GM21529 (cell line): Measurements from ENCODE around the gene MAML3.

Experiments used
- ATAC-seq: cut with Tn5 transposase; IDR thresholded peaks from one replicate; pipeline ENCODE4 v1.9.1; 2021; ENCODE audit not compliant: unreplicated experiment

MAML3 gene

DNA sequence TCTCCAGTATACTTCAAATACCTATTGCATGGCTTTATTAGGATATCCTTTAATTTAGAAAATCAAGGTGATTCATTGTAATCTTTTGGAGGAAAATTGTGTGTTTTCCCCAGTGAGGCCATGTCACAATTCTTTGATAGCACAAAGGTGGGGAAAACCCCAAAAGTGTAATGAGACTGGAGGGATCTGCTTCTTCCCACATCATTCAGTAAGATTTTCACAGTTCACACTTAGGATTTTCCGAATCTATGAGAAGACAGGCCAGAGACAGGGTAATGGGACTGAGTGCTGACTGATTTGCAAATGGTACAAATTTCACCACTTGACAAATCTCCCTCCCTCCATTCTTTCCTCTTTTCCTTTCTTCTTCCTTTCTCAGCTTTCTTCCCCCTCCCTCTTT is 307.2 kb downstream of the MAML3 start:
- ATAC-seq, result no peak

DNA sequence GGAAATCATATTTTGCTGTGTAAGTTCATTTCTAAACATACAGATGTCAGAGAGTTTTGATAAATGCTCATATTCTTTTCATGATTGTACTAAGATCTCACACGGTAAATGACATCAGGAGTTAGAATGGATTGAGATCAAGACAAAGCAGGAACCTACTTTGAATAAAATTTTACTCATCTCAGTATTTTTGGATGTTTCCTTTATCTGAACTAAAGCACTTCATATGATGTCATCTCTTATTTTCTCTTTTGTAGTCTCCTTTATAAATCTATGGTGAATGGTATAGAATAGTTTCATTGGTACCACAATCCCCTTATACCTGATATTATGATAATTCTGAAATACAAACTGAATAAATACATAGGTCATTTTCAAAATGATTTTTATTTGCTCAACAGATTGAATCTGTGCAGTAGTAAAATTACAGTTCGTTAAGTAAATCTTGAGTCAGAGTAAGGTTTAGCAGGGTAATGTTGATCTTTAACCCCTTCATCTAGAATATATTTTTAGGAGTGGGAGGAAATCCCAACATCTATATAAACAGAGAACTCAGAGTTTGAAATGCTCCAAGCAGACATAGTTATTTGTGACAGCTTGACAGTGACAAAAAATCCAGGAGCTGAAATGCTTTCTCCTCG is 308.4 kb downstream of the MAML3 start:
- ATAC-seq, result no peak

DNA sequence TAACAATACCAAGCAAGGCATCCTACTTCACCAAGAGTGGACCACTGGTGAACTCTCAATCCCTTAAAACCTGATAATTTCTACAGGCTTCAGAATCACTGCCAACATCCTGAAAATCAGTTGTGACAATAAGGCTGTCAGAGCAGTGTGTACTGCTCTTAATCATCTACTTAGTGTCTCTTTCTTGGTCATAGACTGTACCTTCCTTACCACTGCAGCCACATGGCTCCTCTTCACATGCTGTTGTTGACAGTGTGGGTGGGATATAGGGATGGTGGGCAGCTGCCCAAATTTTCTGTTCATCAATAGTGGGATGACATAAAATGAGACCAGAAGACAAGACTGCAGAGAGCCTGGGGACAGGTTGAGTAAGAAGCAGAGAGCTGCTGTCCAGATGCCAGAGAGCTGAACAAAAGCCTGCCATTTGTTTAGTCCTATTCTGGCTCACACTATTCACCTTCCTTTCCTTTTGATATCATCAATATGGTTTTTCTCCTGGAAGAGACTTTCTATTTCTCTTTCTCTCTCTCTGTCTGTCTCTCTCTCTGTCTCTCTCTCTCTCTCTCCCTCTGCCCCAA is 309.4 kb downstream of the MAML3 start:
- no peak for ATAC-seq

DNA sequence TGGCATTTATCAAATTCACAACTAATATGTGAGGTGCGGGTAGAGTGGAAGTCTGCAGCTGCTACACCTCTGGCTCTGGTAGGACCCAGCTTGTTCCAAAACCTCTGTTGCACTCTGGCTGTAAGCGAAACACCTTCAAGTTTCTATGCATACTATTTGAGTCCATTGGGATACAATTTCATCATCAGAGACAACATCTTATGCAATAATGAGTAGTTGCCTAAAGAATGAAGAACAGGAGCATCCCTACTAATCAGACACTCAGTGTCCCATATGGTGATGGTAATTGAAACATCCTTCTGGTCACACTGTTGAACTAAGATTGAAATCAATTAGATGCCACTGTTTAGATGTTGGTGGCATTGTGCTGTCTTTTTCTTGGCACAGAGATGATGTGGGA is 309.9 kb downstream of the MAML3 start:
- ATAC-seq, result no peak

DNA sequence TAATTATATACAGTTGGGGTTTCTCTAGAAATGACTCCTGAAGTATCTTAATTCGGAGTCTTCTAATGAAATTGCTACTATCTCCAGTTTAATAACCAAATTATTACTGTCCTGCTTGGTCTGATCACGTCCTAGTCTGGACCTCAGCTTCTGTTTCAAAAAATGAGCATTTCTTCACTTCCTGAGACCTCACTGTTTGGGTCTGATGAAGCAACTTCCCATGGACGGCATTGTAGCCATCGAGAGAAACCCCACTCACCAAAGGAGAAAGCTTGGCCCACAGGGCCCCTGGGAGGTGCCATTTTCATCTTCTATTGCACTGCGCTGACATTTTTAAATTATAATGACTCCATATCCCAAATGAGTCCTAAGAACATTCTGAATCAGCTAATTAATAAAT is 310.3 kb downstream of the MAML3 start:
- ATAC-seq, result no peak

DNA sequence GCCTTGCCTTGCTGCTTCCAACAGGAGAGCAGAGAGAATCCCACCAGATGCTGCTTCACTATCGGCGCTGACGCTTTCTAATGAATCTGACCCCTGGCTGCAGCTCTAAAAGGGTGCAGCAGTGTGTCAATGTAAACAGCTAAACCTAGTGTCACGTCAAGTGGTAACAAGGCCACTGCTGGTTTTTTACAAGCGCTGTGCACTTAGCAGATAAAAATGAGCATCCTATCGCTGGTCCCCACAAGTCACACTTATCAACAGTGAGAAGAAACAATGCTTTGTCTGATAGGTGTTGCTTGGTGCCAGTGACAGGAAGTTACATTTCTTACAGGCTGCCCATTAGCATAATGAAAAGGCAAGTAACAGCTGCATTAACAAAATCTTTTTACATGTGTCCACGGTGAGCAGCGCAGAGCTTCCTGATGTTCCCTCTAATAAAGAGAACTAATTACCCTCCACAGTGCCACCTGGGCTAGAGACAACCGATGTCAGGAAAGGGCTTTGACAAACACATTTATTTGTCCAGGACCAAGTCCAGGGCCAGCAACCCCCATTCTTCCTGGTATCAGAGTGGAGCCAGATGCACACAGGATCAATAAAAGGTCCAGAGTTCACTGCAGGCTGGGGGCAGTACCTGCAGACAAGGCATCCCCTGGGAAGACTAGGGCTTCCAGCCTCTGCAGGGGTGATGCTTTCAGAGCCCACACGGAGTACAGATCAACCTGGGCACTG is 312.4 kb downstream of the MAML3 start:
- no peak for ATAC-seq

DNA sequence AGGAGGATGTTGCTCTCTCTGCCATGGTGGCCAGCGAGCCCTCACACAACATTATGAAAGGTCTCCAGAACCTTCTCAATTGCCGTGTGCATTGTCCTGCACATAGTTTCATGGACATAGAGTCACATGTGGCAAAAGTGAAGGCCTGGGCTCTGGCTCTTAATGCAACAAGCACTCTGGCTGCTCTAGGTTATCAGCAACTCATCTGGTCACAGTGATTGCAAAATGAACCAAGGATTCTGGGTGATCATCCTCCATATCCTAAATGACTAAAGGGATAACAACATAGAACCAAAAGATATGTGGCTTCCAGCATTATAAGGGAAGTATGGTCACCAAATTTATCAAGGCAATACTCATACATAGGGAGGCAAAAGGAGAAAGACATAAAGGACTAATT is 313.2 kb downstream of the MAML3 start:
- ATAC-seq, result no peak

DNA sequence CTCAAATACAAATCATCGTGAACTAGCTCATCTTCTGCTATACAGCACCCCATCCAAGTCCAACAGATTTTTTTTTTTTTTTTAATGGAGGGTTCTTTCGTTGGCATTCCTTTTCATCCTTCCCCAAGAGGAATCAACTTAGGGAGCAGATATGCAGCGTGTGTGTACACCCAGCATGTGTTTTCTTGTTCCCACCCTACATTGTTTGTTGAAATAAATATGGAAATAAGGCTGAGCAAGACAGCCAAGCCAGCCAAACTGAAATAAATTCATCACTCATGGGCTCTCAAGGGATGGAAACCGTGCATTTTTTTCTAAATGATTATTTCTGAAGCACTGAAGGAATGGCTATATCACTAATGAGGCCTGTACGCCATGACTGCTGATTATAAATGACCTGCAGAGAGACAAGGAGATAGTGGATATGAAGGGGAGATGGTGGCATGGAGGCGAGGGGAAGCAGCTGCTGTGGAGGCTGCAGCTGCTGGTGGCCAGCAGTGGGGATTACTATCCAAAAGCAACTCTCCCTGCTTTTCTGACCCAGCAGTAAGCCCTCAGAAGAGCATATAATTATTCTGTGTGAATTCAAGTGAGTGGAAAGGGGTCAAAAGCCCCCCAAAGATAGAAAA is 314.5 kb downstream of the MAML3 start:
- ATAC-seq, result no peak

DNA sequence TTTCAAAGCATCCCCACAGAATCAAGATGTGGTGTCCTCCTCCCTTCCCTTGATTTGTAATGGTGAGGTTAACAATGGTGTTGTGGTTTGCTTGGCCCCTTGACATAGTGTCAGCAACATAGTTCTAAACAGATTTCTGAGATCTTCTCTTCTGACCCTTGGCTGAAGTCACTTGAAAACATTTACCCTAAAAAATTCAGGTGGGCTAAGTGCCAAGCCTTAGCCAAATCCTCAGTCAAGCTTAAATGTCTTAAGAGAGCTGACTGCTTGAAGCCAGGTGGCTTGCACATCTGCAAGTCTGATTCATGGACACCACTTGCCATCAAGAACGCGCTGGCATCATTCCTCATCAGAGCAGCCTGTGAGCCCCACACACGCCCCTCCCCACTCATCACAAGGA is 315.2 kb downstream of the MAML3 start:
- no peak for ATAC-seq

DNA sequence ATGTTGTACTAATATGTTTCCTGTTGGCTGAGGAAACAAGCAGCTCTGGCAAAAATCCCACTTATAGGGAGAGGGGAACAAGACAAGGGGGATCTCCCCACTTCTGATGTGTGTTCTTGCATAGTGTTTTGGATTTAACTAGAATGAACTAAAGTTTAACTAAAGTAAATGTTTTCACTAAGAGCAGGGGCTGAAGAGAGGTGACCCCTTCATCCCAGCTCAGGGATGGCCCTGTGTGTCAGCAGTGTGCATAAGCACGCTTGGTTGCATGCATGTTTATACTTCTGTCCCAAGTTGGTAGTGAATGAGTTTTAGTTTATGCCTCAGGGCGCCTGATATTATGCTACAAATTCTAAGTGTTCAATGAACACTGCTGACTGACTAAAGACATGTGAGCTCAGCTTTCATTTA is 319.0 kb downstream of the MAML3 start:
- ATAC-seq, result no peak

DNA sequence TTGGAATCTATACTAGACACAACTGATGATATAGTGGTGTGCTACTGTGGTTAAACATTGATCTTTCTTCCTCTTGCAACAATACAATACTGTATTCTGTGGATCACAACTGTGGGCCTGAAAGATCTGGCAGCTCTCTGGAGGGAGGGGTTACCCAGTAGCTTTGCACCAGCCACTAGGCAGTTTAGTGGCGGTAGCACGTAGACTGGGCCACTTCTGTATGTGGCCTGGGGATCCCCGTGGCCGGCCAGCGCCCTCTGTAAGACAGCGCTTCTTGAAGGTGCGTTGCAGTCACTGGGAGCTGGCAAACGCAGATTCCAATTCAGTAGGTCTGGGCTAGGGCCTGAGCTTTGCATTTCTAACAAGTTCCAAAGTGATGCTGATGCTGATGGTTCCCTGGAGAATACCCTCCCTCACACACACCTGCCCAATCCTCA is 319.7 kb downstream of the MAML3 start:
- ATAC-seq, result no peak

DNA sequence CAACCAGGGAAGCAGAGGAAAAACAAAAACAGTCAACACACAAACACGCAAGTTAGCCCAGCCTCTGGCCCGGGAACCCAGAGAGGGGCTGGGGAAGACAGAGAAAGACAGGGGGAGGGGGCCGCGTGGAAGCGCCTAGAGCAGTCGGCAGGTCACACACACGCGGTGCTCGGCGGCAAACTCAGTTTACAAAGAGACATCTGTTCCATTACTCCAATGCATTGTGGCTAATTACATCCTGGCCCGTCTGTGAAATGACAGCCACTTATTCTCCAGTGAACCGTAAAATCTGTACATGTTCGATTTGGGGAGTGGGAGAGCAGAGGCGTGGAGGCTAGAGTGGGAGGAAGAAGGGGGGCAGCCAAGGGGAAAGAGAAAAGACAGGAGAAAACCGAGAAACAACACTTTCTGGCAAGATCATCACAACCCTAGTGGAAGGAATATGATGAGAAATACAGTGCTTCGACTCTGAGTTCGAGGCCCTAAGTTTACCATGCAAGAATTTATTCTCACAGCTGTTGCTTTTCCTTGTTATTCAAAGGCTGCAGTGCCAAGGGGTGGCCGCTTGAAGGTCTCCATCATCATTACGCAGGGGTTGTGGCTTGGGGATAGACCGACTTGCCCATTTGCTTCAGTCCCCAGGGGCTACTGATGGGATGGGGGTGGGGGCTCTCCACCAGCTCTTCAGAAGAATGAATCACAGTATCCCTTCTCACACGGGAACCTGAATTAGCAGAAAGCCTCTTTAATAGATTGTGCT is 320.7 kb downstream of the MAML3 start:
- ATAC-seq, result no peak

DNA sequence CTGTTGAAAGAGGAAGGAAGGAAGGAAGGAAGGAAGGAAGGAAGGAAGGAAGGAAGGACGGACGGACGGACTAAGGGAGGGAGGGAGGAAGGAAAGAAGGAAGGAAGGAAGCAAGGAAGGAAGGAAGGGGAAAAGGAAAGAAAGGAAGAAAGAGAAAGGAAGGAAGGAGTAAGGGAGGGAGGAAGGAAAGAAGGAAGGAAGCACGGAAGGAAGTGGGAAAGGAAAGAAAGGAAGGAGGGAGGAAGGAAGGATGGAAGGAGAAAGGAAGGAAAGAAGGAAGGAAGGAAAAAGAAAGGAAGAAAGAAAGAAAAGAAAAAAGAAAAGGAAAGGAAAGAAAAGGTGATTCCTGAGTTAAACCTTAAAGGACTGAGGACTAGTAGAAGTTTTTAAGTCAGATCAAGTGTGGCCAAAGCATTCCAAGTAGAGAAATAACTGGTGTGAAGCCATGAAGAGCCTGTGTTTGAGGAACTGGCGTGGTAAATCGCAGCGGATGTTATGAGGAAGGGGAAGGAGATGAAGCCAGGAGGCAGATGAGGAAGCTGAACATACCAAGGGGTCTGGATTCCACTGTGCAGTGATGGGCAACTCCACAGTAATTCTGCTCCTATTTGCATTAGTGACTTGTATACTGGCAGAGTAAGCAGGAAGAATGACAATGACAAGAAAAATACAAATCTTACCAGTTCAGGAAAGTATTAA is 324.9 kb downstream of the MAML3 start:
- ATAC-seq, result no peak

DNA sequence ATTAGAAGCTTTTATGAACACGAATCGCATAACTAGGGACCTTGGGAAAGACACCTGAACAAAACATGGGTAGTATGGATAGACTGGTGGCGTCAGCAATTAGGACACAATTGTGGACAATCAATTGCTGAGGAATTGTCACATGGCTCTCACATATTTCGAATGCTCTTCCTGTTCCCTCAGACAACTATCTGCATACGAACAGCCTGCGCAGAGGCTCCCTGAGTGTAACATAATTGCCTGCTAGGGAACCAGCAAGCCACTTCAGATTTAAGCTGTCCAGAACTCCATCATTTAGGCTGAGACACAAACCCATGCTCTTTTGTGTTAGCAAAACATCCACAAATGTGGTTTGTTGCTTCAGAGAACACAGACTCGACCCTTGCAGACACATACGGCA is 327.6 kb downstream of the MAML3 start:
- ATAC-seq, result no peak

DNA sequence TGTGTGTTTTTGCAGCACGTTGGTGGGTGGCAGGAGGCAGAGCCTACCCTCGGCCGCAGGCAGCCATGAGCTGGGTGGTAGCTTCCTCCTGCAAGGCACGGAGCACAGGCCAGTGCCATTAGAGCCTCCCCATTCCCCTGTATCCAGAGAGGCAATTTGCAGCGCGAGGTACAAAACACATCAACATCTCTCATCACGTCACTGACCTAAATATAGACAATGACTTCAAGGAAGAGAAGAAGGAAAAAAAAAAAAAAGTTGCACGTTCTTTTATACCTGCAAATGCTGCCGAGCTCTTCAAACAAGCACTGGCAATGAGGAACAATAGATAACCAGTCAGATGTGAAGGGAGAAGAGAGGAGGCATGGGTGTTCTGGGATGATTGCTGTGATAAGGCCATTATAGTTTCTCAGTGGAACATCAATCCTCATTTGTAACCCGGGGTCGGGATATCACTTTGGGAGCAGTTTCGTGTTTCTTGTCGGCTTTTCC is 328.4 kb downstream of the MAML3 start:
- ATAC-seq, result no peak

DNA sequence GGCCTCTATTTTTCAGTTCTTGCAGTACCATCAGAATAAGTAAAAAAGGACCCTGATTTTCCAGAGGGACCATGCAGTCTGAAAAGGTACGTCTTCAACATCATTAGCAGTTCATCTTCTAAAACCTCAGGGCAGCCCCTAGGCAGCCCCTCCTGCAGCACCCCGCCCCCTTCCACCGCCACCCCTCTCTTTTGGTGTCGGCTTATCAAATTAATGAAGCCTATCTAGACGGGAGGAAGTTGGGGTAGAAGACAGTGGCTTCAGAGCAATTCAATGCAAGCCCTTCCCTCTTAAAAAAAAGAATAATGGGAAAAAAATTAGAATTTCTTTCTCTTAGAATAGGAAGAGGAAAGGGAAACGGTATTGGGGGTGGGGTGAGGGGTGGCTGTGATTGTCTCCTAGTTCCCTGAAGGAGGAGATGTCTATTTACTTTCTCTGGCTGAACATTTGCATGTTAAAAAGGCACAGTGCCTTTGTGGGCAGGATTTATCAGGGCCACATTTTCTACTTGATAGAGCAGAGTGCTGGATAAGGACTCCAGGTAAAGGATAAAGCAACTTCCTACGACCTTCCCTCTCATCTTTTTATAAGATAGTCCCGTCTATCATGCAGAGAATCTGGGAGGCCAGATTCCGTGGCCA is 329.0 kb downstream of the MAML3 start:
- ATAC-seq, result no peak

DNA sequence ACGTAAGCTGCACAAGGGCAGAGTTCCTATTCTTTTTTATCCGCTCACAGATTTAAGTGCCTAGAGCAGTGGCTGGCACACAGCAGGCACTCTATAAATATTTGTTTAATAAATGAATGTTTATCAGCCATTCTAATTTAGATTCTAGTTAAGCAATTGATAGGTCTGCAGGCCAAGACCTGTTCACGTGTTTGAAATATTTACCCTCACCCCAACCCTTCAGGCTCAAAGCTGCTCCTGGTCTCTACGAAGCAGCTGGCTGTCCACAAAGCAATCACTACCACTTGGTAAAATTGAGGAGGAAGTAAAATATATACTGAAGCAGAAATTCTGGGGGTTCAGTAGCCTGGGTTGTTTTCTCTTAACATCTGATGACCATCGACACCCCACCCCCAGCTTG is 330.2 kb downstream of the MAML3 start:
- ATAC-seq, result no peak

DNA sequence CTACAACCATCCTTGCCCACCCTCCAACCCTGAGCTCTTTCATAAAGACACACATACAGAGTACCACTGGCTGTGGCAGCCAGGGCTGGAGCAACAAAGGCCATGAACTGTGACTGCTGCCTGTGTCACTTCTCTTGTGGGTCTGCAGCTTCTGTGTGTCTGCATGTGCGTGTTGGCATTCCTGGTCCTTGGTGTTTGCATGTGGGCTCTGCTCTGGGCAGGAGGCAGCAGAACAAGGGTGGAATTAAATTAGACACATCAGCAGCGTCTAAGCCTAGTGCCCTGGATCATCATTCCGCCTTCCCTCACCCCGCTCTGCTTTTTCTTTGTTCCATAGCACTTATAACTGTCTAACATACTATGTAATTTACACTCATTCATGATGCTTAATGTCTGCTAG is 330.6 kb downstream of the MAML3 start:
- no peak for ATAC-seq

DNA sequence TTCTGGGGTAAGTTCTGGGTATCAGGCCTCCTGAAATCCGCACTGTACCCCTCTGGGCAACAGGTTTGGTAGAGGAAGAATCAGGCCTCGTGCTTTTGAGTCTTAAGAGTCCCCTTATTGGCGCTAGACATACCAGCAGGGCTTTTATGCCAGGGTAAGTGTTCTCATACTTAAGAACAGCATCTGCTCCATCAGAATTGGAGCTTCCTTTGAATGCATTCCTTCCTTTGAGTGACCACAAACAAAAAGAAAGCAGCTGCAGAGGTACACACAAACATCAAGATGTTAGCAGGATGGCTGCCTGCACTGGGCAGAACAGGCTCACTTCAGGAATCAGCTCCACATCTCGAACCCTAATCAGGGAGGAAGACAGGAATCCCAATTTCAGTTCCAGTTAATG is 331.6 kb downstream of the MAML3 start:
- ATAC-seq, result no peak

DNA sequence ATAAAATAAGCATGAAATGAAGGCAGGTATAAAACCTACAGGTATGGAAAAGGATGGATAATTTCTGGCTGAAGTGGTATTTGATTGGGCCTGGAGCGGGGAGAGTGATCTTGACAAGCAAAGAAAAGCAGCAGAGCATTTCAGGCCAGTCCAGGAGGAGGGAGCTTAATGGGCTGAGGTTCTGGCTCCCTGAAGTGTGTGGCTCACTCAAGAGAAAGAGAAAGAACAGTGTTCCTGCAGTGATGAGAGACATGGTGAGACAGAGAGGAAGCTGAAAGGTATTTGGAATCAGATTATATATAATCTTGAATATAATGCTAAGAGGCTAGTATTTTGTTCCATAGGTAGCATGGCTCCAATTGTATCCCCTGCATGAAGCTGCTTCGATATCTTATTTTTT is 334.9 kb downstream of the MAML3 start:
- no peak for ATAC-seq
